PFSK-1 (cell line): ENCODE results near the gene PCDHA7.

Experiments used
- FOXP2 ChIP-seq: optimal IDR thresholded peaks from 2 replicates; pipeline ENCODE3; 2011; ENCODE audit warnings: borderline replicate concordance, control low read depth, inconsistent platforms; ENCODE audit not compliant: insufficient read depth; ENCODE audit errors: extremely low read length, extremely low read depth
- POLR2AphosphoS5 ChIP-seq: IDR thresholded peaks from 2 replicates; pipeline ENCODE4 v1.6.1; 2012; ENCODE audit warnings: low read depth, mild to moderate bottlenecking, control low read depth, low read length, moderate library complexity
- SIN3A ChIP-seq: IDR thresholded peaks from 2 replicates; pipeline ENCODE4 v1.6.1; 2012; ENCODE audit warnings: mild to moderate bottlenecking, low read length, moderate library complexity, borderline replicate concordance; ENCODE audit not compliant: insufficient read depth
- TAF1 ChIP-seq: IDR thresholded peaks from 2 replicates; pipeline ENCODE4 v1.6.1; 2012; ENCODE audit warnings: low read length, control low read depth, borderline replicate concordance; ENCODE audit not compliant: insufficient read depth
- TF ChIP-seq, protein P1 (sequence below), 2 experiments: IDR thresholded peaks; 2 replicates each; pipeline versions ENCODE4 v1.6.1 to v1.8.0; 2011 to 2012; ENCODE audit warnings: low read depth in 2 of 2, low read length in 2 of 2, control low read depth in 1 of 2, inconsistent platforms in 1 of 2, mild to moderate bottlenecking in 1 of 2, moderate library complexity in 1 of 2; ENCODE audit not compliant: insufficient read depth in 1 of 2

PCDHA7 gene

DNA sequence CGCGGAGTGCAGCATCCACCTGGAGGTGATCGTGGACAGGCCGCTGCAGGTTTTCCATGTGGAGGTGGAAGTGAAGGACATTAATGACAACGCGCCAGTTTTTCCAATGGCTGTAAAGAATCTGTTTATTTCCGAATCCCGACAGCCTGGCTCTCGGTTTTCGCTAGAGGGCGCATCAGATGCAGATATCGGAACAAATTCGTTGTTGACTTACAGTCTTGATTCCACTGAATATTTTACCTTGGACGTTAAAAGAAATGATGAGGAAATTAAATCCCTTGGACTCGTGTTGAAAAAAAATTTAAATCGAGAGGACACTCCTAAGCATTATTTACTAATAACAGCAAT lies 32.6 kb upstream of the PCDHA7 start:
- TF ChIP-seq FOXP2 (no peak), SIN3A (no peak), TAF1 (no peak), POLR2AphosphoS5 (no peak)
- TF ChIP-seq, protein P1, sequence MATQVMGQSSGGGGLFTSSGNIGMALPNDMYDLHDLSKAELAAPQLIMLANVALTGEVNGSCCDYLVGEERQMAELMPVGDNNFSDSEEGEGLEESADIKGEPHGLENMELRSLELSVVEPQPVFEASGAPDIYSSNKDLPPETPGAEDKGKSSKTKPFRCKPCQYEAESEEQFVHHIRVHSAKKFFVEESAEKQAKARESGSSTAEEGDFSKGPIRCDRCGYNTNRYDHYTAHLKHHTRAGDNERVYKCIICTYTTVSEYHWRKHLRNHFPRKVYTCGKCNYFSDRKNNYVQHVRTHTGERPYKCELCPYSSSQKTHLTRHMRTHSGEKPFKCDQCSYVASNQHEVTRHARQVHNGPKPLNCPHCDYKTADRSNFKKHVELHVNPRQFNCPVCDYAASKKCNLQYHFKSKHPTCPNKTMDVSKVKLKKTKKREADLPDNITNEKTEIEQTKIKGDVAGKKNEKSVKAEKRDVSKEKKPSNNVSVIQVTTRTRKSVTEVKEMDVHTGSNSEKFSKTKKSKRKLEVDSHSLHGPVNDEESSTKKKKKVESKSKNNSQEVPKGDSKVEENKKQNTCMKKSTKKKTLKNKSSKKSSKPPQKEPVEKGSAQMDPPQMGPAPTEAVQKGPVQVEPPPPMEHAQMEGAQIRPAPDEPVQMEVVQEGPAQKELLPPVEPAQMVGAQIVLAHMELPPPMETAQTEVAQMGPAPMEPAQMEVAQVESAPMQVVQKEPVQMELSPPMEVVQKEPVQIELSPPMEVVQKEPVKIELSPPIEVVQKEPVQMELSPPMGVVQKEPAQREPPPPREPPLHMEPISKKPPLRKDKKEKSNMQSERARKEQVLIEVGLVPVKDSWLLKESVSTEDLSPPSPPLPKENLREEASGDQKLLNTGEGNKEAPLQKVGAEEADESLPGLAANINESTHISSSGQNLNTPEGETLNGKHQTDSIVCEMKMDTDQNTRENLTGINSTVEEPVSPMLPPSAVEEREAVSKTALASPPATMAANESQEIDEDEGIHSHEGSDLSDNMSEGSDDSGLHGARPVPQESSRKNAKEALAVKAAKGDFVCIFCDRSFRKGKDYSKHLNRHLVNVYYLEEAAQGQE (IDR thresholded peaks at IDR 0.05; ENCODE audit: insufficient read depth in 1 of 2, low read depth in 2 of 2, low read length in 2 of 2): no peak

DNA sequence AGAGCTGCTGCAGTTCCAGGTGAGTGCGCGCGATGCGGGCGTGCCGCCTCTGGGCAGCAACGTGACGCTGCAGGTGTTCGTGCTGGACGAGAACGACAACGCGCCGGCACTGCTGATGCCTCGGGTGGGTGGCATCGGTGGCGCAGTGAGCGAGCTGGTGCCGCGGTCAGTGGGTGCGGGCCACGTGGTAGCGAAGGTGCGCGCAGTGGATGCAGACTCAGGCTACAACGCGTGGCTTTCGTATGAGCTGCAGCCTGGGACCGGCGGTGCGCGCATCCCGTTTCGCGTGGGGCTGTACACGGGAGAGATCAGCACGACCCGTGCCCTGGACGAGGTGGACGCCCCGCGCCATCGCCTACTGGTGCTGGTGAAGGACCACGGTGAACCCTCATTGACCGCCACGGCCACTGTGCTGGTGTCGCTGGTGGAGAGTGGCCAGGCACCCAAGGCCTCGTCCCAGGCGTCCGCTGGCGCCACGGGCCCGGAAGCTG lies 31.2 kb upstream of the PCDHA7 start:
- TF ChIP-seq, protein P1 (IDR thresholded peaks at IDR 0.05; ENCODE audit: insufficient read depth in 1 of 2, low read depth in 2 of 2, low read length in 2 of 2): no peak
- TF ChIP-seq FOXP2 (no peak), POLR2AphosphoS5 (no peak), SIN3A (no peak), TAF1 (no peak)

DNA sequence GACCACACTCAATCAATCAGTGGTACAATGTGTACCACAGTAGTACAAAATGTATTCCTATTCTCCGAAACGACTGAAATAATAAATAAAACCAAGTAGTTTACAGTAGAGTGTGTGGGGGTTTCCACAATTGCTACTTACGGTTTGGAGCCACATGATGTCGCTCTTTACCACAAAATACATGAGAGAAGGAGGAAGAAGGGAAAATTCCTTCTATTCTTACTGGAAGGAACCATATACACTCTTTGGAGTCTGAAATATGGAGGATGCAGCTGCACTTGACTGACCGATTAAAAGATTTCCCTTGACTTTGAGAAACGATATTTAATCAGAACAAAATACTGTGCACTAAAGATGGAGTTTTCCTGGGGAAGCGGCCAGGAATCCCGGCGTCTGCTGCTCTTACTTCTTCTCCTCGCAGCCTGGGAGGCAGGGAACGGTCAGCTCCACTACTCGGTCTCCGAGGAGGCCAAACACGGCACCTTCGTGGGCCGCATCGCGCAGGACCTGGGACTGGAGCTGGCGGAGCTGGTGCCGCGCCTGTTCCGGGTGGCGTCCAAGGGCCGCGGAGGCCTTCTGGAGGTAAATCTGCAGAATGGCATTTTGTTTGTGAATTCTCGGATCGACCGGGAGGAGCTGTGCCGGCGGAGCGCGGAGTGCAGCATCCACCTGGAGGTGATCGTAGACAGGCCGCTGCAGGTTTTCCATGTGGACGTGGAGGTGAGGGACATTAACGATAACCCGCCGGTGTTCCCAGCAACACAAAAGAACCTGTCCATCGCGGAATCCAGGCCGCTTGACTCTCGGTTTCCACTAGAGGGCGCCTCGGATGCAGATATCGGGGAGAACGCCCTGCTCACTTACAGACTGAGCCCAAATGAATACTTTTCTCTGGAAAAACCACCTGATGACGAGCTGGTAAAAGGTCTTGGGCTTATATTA lies 27.0 kb upstream of the PCDHA7 start, which contains the start of gene PCDHA4:
Gene PCDHA4, plus strand, starts transcription at position 235 of the 942 bp plus-strand sequence.
- TF ChIP-seq TAF1 (no peak), FOXP2 (no peak), SIN3A (no peak)
- TF ChIP-seq, protein P1 (IDR thresholded peaks at IDR 0.05; ENCODE audit: insufficient read depth in 1 of 2, low read depth in 2 of 2, low read length in 2 of 2): no peak

DNA sequence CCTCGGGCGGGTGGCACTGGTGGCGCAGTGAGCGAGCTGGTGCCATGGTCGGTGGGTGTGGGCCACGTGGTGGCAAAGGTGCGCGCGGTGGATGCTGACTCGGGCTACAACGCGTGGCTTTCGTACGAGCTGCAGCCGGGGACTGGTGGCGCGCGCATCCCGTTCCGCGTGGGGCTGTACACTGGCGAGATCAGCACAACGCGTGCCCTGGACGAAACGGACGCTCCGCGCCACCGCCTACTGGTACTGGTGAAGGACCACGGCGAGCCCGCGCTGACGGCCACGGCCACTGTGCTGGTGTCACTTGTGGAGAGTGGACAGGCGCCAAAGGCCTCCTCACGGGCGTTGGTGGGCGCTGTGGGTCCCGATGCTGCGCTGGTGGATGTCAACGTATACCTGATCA lies 25.2 kb upstream of the PCDHA7 start:
- no peak for TF ChIP-seq TAF1
- TF ChIP-seq SIN3A: no peak
- no peak for TF ChIP-seq POLR2AphosphoS5
- TF ChIP-seq FOXP2: no peak
- TF ChIP-seq, protein P1 (IDR thresholded peaks at IDR 0.05; ENCODE audit: insufficient read depth in 1 of 2, low read depth in 2 of 2, low read length in 2 of 2): no peak
